ENCODE results near the gene SBDS.

DNA sequence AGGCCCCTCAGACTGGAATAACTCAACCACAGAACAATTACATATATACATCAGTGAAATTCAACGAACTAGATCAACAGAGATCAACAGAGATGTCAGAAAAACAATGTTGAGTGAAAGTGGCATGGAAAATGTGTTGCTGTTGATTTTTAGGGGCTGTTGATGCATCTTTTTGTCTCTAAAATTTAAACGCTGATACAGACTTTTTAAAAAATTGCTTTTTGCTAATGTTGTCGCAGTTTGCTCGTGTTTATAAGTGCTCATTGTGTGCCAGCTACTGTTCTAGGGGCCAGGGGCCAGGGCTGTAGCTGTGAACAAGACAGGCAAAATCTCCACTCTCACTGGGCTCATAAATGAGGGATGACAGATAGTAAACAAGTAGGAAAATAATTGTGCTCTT, 56.1 kb downstream of the SBDS start:
- TF ChIP-seq CREB1 (CRISPR knock-in tag; IDR thresholded peaks at IDR 0.05) (no peak), NR3C1 (CRISPR knock-in tag; conservative IDR thresholded peaks at IDR 0.05; ENCODE audit: low read depth) (no peak), ZNF263 (CRISPR knock-in tag; IDR thresholded peaks at IDR 0.05; ENCODE audit: low read depth) (no peak), JUN (CRISPR knock-in tag; IDR thresholded peaks at IDR 0.05) (no peak), FOXK1 (CRISPR knock-in tag; IDR thresholded peaks at IDR 0.05) (no peak), FOXJ3 (CRISPR knock-in tag; IDR thresholded peaks at IDR 0.05; ENCODE audit: borderline replicate concordance) (no peak), ZBTB21 (CRISPR knock-in tag; IDR thresholded peaks at IDR 0.05; ENCODE audit: borderline replicate concordance) (no peak), ETV6 (CRISPR knock-in tag; IDR thresholded peaks at IDR 0.05) (no peak)
- TF ChIP-seq, protein P1, sequence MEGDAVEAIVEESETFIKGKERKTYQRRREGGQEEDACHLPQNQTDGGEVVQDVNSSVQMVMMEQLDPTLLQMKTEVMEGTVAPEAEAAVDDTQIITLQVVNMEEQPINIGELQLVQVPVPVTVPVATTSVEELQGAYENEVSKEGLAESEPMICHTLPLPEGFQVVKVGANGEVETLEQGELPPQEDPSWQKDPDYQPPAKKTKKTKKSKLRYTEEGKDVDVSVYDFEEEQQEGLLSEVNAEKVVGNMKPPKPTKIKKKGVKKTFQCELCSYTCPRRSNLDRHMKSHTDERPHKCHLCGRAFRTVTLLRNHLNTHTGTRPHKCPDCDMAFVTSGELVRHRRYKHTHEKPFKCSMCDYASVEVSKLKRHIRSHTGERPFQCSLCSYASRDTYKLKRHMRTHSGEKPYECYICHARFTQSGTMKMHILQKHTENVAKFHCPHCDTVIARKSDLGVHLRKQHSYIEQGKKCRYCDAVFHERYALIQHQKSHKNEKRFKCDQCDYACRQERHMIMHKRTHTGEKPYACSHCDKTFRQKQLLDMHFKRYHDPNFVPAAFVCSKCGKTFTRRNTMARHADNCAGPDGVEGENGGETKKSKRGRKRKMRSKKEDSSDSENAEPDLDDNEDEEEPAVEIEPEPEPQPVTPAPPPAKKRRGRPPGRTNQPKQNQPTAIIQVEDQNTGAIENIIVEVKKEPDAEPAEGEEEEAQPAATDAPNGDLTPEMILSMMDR (IDR thresholded peaks at IDR 0.05) = no peak
- TF ChIP-seq, protein P2, sequence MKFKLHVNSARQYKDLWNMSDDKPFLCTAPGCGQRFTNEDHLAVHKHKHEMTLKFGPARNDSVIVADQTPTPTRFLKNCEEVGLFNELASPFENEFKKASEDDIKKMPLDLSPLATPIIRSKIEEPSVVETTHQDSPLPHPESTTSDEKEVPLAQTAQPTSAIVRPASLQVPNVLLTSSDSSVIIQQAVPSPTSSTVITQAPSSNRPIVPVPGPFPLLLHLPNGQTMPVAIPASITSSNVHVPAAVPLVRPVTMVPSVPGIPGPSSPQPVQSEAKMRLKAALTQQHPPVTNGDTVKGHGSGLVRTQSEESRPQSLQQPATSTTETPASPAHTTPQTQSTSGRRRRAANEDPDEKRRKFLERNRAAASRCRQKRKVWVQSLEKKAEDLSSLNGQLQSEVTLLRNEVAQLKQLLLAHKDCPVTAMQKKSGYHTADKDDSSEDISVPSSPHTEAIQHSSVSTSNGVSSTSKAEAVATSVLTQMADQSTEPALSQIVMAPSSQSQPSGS (CRISPR knock-in tag; IDR thresholded peaks at IDR 0.05; ENCODE audit: borderline replicate concordance, low read depth) = no peak
- TF ChIP-seq, protein P3, sequence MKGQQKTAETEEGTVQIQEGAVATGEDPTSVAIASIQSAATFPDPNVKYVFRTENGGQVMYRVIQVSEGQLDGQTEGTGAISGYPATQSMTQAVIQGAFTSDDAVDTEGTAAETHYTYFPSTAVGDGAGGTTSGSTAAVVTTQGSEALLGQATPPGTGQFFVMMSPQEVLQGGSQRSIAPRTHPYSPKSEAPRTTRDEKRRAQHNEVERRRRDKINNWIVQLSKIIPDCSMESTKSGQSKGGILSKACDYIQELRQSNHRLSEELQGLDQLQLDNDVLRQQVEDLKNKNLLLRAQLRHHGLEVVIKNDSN (CRISPR knock-in tag; IDR thresholded peaks at IDR 0.05) = no peak
- TF ChIP-seq, protein P4, sequence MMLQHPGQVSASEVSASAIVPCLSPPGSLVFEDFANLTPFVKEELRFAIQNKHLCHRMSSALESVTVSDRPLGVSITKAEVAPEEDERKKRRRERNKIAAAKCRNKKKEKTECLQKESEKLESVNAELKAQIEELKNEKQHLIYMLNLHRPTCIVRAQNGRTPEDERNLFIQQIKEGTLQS (CRISPR knock-in tag; conservative IDR thresholded peaks at IDR 0.05) = no peak
- TF ChIP-seq, protein P5, sequence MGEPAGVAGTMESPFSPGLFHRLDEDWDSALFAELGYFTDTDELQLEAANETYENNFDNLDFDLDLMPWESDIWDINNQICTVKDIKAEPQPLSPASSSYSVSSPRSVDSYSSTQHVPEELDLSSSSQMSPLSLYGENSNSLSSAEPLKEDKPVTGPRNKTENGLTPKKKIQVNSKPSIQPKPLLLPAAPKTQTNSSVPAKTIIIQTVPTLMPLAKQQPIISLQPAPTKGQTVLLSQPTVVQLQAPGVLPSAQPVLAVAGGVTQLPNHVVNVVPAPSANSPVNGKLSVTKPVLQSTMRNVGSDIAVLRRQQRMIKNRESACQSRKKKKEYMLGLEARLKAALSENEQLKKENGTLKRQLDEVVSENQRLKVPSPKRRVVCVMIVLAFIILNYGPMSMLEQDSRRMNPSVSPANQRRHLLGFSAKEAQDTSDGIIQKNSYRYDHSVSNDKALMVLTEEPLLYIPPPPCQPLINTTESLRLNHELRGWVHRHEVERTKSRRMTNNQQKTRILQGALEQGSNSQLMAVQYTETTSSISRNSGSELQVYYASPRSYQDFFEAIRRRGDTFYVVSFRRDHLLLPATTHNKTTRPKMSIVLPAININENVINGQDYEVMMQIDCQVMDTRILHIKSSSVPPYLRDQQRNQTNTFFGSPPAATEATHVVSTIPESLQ (CRISPR knock-in tag; IDR thresholded peaks at IDR 0.05) = no peak
- TF ChIP-seq, protein P6, sequence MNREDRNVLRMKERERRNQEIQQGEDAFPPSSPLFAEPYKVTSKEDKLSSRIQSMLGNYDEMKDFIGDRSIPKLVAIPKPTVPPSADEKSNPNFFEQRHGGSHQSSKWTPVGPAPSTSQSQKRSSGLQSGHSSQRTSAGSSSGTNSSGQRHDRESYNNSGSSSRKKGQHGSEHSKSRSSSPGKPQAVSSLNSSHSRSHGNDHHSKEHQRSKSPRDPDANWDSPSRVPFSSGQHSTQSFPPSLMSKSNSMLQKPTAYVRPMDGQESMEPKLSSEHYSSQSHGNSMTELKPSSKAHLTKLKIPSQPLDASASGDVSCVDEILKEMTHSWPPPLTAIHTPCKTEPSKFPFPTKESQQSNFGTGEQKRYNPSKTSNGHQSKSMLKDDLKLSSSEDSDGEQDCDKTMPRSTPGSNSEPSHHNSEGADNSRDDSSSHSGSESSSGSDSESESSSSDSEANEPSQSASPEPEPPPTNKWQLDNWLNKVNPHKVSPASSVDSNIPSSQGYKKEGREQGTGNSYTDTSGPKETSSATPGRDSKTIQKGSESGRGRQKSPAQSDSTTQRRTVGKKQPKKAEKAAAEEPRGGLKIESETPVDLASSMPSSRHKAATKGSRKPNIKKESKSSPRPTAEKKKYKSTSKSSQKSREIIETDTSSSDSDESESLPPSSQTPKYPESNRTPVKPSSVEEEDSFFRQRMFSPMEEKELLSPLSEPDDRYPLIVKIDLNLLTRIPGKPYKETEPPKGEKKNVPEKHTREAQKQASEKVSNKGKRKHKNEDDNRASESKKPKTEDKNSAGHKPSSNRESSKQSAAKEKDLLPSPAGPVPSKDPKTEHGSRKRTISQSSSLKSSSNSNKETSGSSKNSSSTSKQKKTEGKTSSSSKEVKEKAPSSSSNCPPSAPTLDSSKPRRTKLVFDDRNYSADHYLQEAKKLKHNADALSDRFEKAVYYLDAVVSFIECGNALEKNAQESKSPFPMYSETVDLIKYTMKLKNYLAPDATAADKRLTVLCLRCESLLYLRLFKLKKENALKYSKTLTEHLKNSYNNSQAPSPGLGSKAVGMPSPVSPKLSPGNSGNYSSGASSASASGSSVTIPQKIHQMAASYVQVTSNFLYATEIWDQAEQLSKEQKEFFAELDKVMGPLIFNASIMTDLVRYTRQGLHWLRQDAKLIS (CRISPR knock-in tag; IDR thresholded peaks at IDR 0.05; ENCODE audit: borderline replicate concordance) = no peak

Measured in WTC11 (cell line).